GM18505 (cell line): ENCODE measurements around the gene GALNT1.
"Not testable (repeated sequence)": the region's sequence is repeated elsewhere in the genome, so short reads cannot be mapped to it uniquely, and the experiment has no call there.

Experiments used
- ATAC-seq: cut with Tn5 transposase; IDR thresholded peaks from one replicate; pipeline ENCODE4 v1.9.1; 2021; ENCODE audit not compliant: unreplicated experiment
- POLR2A ChIP-seq: IDR thresholded peaks from 4 replicates; pipeline ENCODE4 v1.6.1; 2011; ENCODE audit warnings: borderline replicate concordance; ENCODE audit not compliant: insufficient read depth, insufficient read length; ENCODE audit errors: extremely low read depth

Gene GALNT1

GRCh38 chr18:35573531-35573930, 8.0 kb upstream of the GALNT1 start:
- TF ChIP-seq POLR2A: no peak
- peak; percentile 35 for ATAC-seq

- ATAC-seq: not testable (repeated sequence)
Observed at GRCh38 chr18:35576240-35576845, 5.2 kb upstream of the GALNT1 start.

GRCh38 chr18:35577045-35577848, 4.3 kb upstream of the GALNT1 start:
- no peak for TF ChIP-seq POLR2A
- peak; percentile 50 for ATAC-seq

GRCh38 chr18:35578481-35578880, 3.1 kb upstream of the GALNT1 start:
- no peak for TF ChIP-seq POLR2A
- ATAC-seq: no peak

GRCh38 chr18:35578936-35579335, 2.6 kb upstream of the GALNT1 start:
- ATAC-seq: no peak
- TF ChIP-seq POLR2A: no peak

- TF ChIP-seq POLR2A: peak; percentile 35
- ATAC-seq: peak; percentile 44
Observed at GRCh38 chr18:35580701-35581539, 620 bp upstream of the GALNT1 start.

- ATAC-seq: peak; percentile 8
- TF ChIP-seq POLR2A: no peak
Observed at GRCh38 chr18:35581898-35582641, 530 bp downstream of the GALNT1 start.

- no peak for TF ChIP-seq POLR2A
- no peak for ATAC-seq
Observed at GRCh38 chr18:35582899-35583558, 1.5 kb downstream of the GALNT1 start.

- ATAC-seq: no peak
- no peak for TF ChIP-seq POLR2A
Observed at GRCh38 chr18:35584735-35585134, 3.2 kb downstream of the GALNT1 start.

GRCh38 chr18:35585608-35586007, 4.1 kb downstream of the GALNT1 start:
- TF ChIP-seq POLR2A: no peak
- no peak for ATAC-seq

GRCh38 chr18:35588122-35588521, 6.6 kb downstream of the GALNT1 start:
- no peak for ATAC-seq
- TF ChIP-seq POLR2A: no peak

GRCh38 chr18:35588995-35589394, 7.5 kb downstream of the GALNT1 start:
- no peak for TF ChIP-seq POLR2A
- ATAC-seq: no peak

- no peak for ATAC-seq
- TF ChIP-seq POLR2A: no peak
Observed at GRCh38 chr18:35589546-35589945, 8.0 kb downstream of the GALNT1 start.

- ATAC-seq: no peak
- no peak for TF ChIP-seq POLR2A
Observed at GRCh38 chr18:35590935-35591334, 9.4 kb downstream of the GALNT1 start.
